Neural cell (in vitro differentiated cells): ENCODE results near the gene MYH13.

Experiments
- EZH2 ChIP-seq: fragments of 200-600, 300-800 bp; shearing (Covaris generic), sonication (generic); IDR thresholded peaks from 2 replicates; pipeline ENCODE4 v1.6.1; 2014; ENCODE audit warnings: antibody characterized with exemption, low read length, borderline replicate concordance, mild to moderate bottlenecking; ENCODE audit not compliant: insufficient read depth, poor library complexity, severe bottlenecking
- POLR2AphosphoS5 ChIP-seq: IDR thresholded peaks from 2 replicates; pipeline ENCODE4 v1.6.1; 2012
- RAD21 ChIP-seq: fragments of 450-650 bp; conservative IDR thresholded peaks from 2 replicates; pipeline ENCODE4 v1.6.1; 2014; ENCODE audit warnings: antibody characterized with exemption, mild to moderate bottlenecking, moderate library complexity
- SMC3 ChIP-seq: fragments of 450-650 bp; conservative IDR thresholded peaks from 2 replicates; pipeline ENCODE4 v1.6.1; 2014; ENCODE audit warnings: antibody characterized with exemption, mild to moderate bottlenecking, moderate library complexity; ENCODE audit not compliant: poor library complexity
- TF ChIP-seq, protein P1 (sequence below): fragments of 450-650 bp; IDR thresholded peaks from 2 replicates; pipeline ENCODE4 v1.5.1; 2014; ENCODE audit warnings: antibody characterized with exemption, mild to moderate bottlenecking, moderate library complexity; ENCODE audit not compliant: poor library complexity, severe bottlenecking
- TF ChIP-seq, protein P2 (sequence below): IDR thresholded peaks from 2 replicates; pipeline ENCODE4 v1.6.1; 2012; ENCODE audit warnings: borderline replicate concordance

DNA sequence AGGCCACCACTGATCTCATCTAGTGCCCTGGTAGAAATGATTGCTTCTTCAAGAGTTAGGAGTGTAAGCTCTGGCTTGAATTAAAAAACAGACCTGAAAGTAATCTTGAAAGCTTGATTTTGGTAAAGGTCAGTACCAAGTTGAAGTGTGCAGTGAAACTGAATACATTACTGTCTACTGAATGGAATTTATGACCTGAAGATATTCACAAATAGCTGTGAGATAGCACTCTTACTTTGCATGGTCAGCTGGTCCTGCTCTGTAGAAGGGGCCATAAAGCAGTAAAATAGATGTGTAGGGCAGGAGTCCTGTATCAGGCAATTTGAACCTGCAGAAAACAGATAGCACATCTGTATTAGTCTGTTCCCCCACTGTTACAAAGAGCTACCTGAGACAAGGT lies 78.6 kb downstream of the MYH13 start:
- TF ChIP-seq, protein P1, sequence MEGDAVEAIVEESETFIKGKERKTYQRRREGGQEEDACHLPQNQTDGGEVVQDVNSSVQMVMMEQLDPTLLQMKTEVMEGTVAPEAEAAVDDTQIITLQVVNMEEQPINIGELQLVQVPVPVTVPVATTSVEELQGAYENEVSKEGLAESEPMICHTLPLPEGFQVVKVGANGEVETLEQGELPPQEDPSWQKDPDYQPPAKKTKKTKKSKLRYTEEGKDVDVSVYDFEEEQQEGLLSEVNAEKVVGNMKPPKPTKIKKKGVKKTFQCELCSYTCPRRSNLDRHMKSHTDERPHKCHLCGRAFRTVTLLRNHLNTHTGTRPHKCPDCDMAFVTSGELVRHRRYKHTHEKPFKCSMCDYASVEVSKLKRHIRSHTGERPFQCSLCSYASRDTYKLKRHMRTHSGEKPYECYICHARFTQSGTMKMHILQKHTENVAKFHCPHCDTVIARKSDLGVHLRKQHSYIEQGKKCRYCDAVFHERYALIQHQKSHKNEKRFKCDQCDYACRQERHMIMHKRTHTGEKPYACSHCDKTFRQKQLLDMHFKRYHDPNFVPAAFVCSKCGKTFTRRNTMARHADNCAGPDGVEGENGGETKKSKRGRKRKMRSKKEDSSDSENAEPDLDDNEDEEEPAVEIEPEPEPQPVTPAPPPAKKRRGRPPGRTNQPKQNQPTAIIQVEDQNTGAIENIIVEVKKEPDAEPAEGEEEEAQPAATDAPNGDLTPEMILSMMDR = no peak
- TF ChIP-seq, protein P2, sequence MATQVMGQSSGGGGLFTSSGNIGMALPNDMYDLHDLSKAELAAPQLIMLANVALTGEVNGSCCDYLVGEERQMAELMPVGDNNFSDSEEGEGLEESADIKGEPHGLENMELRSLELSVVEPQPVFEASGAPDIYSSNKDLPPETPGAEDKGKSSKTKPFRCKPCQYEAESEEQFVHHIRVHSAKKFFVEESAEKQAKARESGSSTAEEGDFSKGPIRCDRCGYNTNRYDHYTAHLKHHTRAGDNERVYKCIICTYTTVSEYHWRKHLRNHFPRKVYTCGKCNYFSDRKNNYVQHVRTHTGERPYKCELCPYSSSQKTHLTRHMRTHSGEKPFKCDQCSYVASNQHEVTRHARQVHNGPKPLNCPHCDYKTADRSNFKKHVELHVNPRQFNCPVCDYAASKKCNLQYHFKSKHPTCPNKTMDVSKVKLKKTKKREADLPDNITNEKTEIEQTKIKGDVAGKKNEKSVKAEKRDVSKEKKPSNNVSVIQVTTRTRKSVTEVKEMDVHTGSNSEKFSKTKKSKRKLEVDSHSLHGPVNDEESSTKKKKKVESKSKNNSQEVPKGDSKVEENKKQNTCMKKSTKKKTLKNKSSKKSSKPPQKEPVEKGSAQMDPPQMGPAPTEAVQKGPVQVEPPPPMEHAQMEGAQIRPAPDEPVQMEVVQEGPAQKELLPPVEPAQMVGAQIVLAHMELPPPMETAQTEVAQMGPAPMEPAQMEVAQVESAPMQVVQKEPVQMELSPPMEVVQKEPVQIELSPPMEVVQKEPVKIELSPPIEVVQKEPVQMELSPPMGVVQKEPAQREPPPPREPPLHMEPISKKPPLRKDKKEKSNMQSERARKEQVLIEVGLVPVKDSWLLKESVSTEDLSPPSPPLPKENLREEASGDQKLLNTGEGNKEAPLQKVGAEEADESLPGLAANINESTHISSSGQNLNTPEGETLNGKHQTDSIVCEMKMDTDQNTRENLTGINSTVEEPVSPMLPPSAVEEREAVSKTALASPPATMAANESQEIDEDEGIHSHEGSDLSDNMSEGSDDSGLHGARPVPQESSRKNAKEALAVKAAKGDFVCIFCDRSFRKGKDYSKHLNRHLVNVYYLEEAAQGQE = no peak
- TF ChIP-seq POLR2AphosphoS5 = no peak
- TF ChIP-seq RAD21 = no peak
- no peak for TF ChIP-seq EZH2
- no peak for TF ChIP-seq SMC3
